ENCODE data around the gene UGT1A7. TPM values are rescaled to one million over a fixed set of nuclear protein-coding genes. Genes with fewer than 3 reads are reported as not detected.

Gene UGT1A7
- total and polyA plus RNA-seq, 7 experiments from 2014 or later = not detected

- no peaks in the 10 kb centered on the region for H3K36me3 Mint-ChIP-seq
- peaks cover 0 to 2% (median 0%) of the 10 kb centered on the region in 11 donors for H3K9me3 Mint-ChIP-seq
- H3K4me1 Mint-ChIP-seq = no peaks in the 10 kb centered on the region
- H3K9me3 ChIP-seq (ENCODE audit: control insufficient read depth in 2 of 3, low read length in 3 of 3) = no peaks in the 10 kb centered on the region
- intact Hi-C loops (cut with micrococcal nuclease) = no loop called here
- no peak overlapping the region for H3K27ac ChIP-seq (ENCODE audit: low read depth, low read length)
- no peak for DNase-seq
- ChIA-PET POLR2A (no interaction called here), CTCF (no interaction called here)
- no peaks in the 10 kb centered on the region for H3K4me1 ChIP-seq (ENCODE audit: control insufficient read depth in 2 of 2, insufficient read depth in 2 of 2, low read length in 2 of 2)
- H3K27ac Mint-ChIP-seq = no peak overlapping the region
- H3K27me3 ChIP-seq (ENCODE audit: control insufficient read depth in 2 of 2, insufficient read depth in 2 of 2, low read length in 2 of 2) = no peaks in the 10 kb centered on the region
- H3K36me3 ChIP-seq (ENCODE audit: control insufficient read depth in 2 of 3, insufficient read depth in 3 of 3, low read length in 3 of 3) = no peaks in the 10 kb centered on the region
- no peak overlapping the region for H3K4me3 ChIP-seq (ENCODE audit: low read length)
- ATAC-seq = no peak
- no peak overlapping the region for H3K4me3 Mint-ChIP-seq
- peaks cover 20 to 50% (median 28%) of the 10 kb centered on the region in 5 donors for H3K27me3 Mint-ChIP-seq
These were observed 5.7 kb upstream of the UGT1A7 start for GRCh38 chr2:233676046-233676445.

DNA sequence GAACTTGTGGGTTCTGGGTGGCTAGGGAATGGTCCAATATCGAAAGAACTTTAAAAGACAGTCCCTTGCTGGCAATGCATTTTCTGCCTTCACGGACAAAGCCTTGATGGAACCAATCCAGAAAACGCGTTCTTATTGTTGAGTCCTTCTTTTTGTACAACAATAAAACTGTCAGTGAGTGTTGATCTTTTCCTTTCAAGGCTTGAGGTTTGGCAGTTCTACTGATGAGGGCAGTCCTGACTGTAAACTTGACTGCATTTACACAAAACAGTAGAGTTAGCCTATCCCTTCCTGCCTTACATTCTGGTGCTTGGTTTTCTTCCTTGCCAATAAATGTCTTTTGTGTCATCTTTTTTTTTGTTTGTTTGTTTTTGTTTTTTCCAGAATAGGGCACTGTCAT is 2.5 kb upstream of the UGT1A7 start:
- CTCF ChIA-PET = no interaction called here
- Mint-ChIP-seq H3K36me3 (no peaks in the 10 kb centered on the region), H3K4me3 (no peak overlapping the region), H3K27me3 (peaks cover 9 to 31% (median 19%) of the 10 kb centered on the region in 5 donors), H3K27ac (no peak overlapping the region), H3K4me1 (no peaks in the 10 kb centered on the region), H3K9me3 (peaks cover 0 to 1% (median 0%) of the 10 kb centered on the region in 11 donors)
- intact Hi-C loops (cut with micrococcal nuclease) = no loop called here
- POLR2A ChIA-PET = no interaction called here
- Histone ChIP-seq H3K9me3 (ENCODE audit: control insufficient read depth in 2 of 3, low read length in 3 of 3) (no peaks in the 10 kb centered on the region), H3K4me1 (ENCODE audit: control insufficient read depth in 2 of 2, insufficient read depth in 2 of 2, low read length in 2 of 2) (no peaks in the 10 kb centered on the region), H3K27me3 (ENCODE audit: control insufficient read depth in 2 of 2, insufficient read depth in 2 of 2, low read length in 2 of 2) (no peaks in the 10 kb centered on the region), H3K27ac (ENCODE audit: low read depth, low read length) (no peak overlapping the region), H3K36me3 (ENCODE audit: control insufficient read depth in 2 of 3, insufficient read depth in 3 of 3, low read length in 3 of 3) (no peaks in the 10 kb centered on the region), H3K4me3 (ENCODE audit: low read length) (no peak overlapping the region)
- ATAC-seq (no peak), DNase-seq (no peak)

GRCh38 chr2:233680361-233681045 is 1.2 kb upstream of the UGT1A7 start:
- intact Hi-C loops (cut with micrococcal nuclease) = no loop called here
- Histone ChIP-seq H3K27me3 (ENCODE audit: control insufficient read depth in 2 of 2, insufficient read depth in 2 of 2, low read length in 2 of 2) (no peaks in the 10 kb centered on the region), H3K36me3 (ENCODE audit: control insufficient read depth in 2 of 3, insufficient read depth in 3 of 3, low read length in 3 of 3) (no peaks in the 10 kb centered on the region), H3K4me1 (ENCODE audit: control insufficient read depth in 2 of 2, insufficient read depth in 2 of 2, low read length in 2 of 2) (no peaks in the 10 kb centered on the region), H3K27ac (ENCODE audit: low read depth, low read length) (no peak overlapping the region), H3K4me3 (ENCODE audit: low read length) (no peak overlapping the region), H3K9me3 (ENCODE audit: control insufficient read depth in 2 of 3, low read length in 3 of 3) (no peaks in the 10 kb centered on the region)
- ATAC-seq (no peak), DNase-seq (no peak)
- Mint-ChIP-seq H3K9me3 (peaks cover 0 to 1% (median 0%) of the 10 kb centered on the region in 11 donors), H3K4me3 (no peak overlapping the region), H3K4me1 (no peaks in the 10 kb centered on the region), H3K27me3 (peaks cover 9 to 31% (median 22%) of the 10 kb centered on the region in 5 donors), H3K36me3 (no peaks in the 10 kb centered on the region), H3K27ac (no peak overlapping the region)
- CTCF ChIA-PET = no interaction called here
- POLR2A ChIA-PET = interaction anchor here (0.7 kb wide), 1 partner anchor 9 kb away, joined by 3 read pairs; the partner anchor contains the start of gene UGT1A9

DNA sequence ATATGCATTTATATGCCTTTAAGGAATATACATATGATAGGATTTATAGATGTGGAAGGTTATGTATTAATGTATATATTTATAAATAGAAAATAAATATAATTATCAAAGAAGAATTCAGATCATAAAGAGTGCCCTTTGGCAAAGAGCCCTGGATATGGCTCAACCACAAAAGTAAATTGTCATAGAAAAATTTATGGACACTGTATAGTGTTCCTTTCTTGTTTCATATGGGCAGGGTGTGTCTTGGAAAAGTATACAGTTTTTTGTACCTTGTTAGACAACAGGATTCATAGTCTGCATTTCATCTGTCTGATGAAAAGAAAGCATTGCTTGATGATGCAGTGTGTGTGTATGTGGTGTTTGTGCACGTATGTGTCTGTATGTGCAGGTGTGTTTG is 2.9 kb downstream of the UGT1A7 start:
- Mint-ChIP-seq H3K4me1 (no peaks in the 10 kb centered on the region), H3K27me3 (peaks cover 6 to 20% (median 9%) of the 10 kb centered on the region in 5 donors), H3K27ac (no peak overlapping the region), H3K36me3 (peaks cover 0 to 4% (median 0%) of the 10 kb centered on the region in 5 donors), H3K9me3 (peaks cover 0 to 2% (median 0%) of the 10 kb centered on the region in 11 donors), H3K4me3 (no peak overlapping the region)
- POLR2A ChIA-PET = no interaction called here
- Histone ChIP-seq H3K4me3 (ENCODE audit: low read length) (no peak overlapping the region), H3K36me3 (ENCODE audit: control insufficient read depth in 2 of 3, insufficient read depth in 3 of 3, low read length in 3 of 3) (no peaks in the 10 kb centered on the region), H3K27ac (ENCODE audit: low read depth, low read length) (no peak overlapping the region), H3K9me3 (ENCODE audit: control insufficient read depth in 2 of 3, low read length in 3 of 3) (no peaks in the 10 kb centered on the region), H3K27me3 (ENCODE audit: control insufficient read depth in 2 of 2, insufficient read depth in 2 of 2, low read length in 2 of 2) (no peaks in the 10 kb centered on the region), H3K4me1 (ENCODE audit: control insufficient read depth in 2 of 2, insufficient read depth in 2 of 2, low read length in 2 of 2) (no peaks in the 10 kb centered on the region)
- intact Hi-C loops (cut with micrococcal nuclease) = no loop called here
- DNase-seq = no peak
- ATAC-seq = no peak
- CTCF ChIA-PET = interaction anchor here (0.6 kb wide), 1 partner anchor 48 kb away, joined by 6 read pairs; no protein-coding TSS in a partner anchor

GRCh38 chr2:233686928-233687327 is 5.2 kb downstream of the UGT1A7 start:
- intact Hi-C loops (cut with micrococcal nuclease) = no loop called here
- POLR2A ChIA-PET = no interaction called here
- ATAC-seq = peak; percentile 64

DNA sequence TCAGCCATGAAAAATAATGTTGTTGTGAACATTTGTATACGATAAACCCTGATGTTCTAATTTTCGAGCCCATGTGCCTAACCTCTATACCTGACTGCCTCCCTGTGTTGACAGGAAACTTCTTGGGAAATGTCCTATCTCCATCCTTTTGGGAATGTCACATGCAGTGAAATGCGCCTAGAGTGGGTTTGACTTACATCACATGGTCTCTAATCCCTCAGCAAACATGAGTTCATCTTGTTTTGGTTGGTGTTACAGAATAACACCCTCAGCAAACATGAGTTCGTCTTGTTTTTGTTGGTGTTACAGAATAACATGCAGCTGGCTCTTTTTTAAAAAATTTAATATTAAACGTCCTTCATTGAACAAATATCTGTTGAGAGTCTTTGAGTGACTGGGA is 6.6 kb downstream of the UGT1A7 start:
- H3K27me3 Mint-ChIP-seq = peaks cover 4 to 20% (median 6%) of the 10 kb centered on the region in 5 donors
- H3K9me3 Mint-ChIP-seq = peaks cover 0 to 2% (median 0%) of the 10 kb centered on the region in 11 donors
- no peak overlapping the region for H3K27ac Mint-ChIP-seq
- DNase-seq (no peak), ATAC-seq (no peak)
- H3K4me1 ChIP-seq (ENCODE audit: control insufficient read depth in 2 of 2, insufficient read depth in 2 of 2, low read length in 2 of 2) = no peaks in the 10 kb centered on the region
- no peaks in the 10 kb centered on the region for H3K9me3 ChIP-seq (ENCODE audit: control insufficient read depth in 2 of 3, low read length in 3 of 3)
- ChIA-PET POLR2A (no interaction called here), CTCF (no interaction called here)
- intact Hi-C loops (cut with micrococcal nuclease) = no loop called here
- H3K27me3 ChIP-seq (ENCODE audit: control insufficient read depth in 2 of 2, insufficient read depth in 2 of 2, low read length in 2 of 2) = no peaks in the 10 kb centered on the region
- H3K4me1 Mint-ChIP-seq = no peaks in the 10 kb centered on the region
- H3K4me3 ChIP-seq (ENCODE audit: low read length) = no peak overlapping the region
- H3K4me3 Mint-ChIP-seq = no peak overlapping the region
- H3K36me3 ChIP-seq (ENCODE audit: control insufficient read depth in 2 of 3, insufficient read depth in 3 of 3, low read length in 3 of 3) = no peaks in the 10 kb centered on the region
- H3K36me3 Mint-ChIP-seq = peaks cover 0 to 4% (median 0%) of the 10 kb centered on the region in 5 donors
- H3K27ac ChIP-seq (ENCODE audit: low read depth, low read length) = no peak overlapping the region

More at GRCh38 chr2:233686928-233687327, 5.2 kb downstream of the UGT1A7 start:
- Mint-ChIP-seq H3K4me1 (no peaks in the 10 kb centered on the region), H3K27me3 (peaks cover 4 to 20% (median 6%) of the 10 kb centered on the region in 5 donors), H3K4me3 (no peak overlapping the region), H3K27ac (no peak overlapping the region), H3K9me3 (peaks cover 0 to 2% (median 0%) of the 10 kb centered on the region in 11 donors), H3K36me3 (peaks cover 0 to 4% (median 0%) of the 10 kb centered on the region in 5 donors)
- CTCF ChIA-PET = no interaction called here
- no peak overlapping the region for H3K4me3 ChIP-seq (ENCODE audit: low read length)
- H3K27me3 ChIP-seq (ENCODE audit: control insufficient read depth in 2 of 2, insufficient read depth in 2 of 2, low read length in 2 of 2) = no peaks in the 10 kb centered on the region
- no peaks in the 10 kb centered on the region for H3K36me3 ChIP-seq (ENCODE audit: control insufficient read depth in 2 of 3, insufficient read depth in 3 of 3, low read length in 3 of 3)
- DNase-seq = no peak
- no peak overlapping the region for H3K27ac ChIP-seq (ENCODE audit: low read depth, low read length)
- H3K9me3 ChIP-seq (ENCODE audit: control insufficient read depth in 2 of 3, low read length in 3 of 3) = no peaks in the 10 kb centered on the region
- no peaks in the 10 kb centered on the region for H3K4me1 ChIP-seq (ENCODE audit: control insufficient read depth in 2 of 2, insufficient read depth in 2 of 2, low read length in 2 of 2)

GRCh38 chr2:233689031-233689430 is 7.3 kb downstream of the UGT1A7 start:
- ChIA-PET CTCF (no interaction called here), POLR2A (no interaction called here)
- no peaks in the 10 kb centered on the region for H3K9me3 ChIP-seq (ENCODE audit: control insufficient read depth in 2 of 3, low read length in 3 of 3)
- H3K36me3 Mint-ChIP-seq = peaks cover 0 to 4% (median 0%) of the 10 kb centered on the region in 5 donors
- H3K4me3 Mint-ChIP-seq = no peak overlapping the region
- no peak overlapping the region for H3K27ac Mint-ChIP-seq
- H3K36me3 ChIP-seq (ENCODE audit: control insufficient read depth in 2 of 3, insufficient read depth in 3 of 3, low read length in 3 of 3) = no peaks in the 10 kb centered on the region
- ATAC-seq (peak; percentile 29), DNase-seq (no peak)
- no peak overlapping the region for H3K27ac ChIP-seq (ENCODE audit: low read depth, low read length)
- H3K27me3 Mint-ChIP-seq = peaks cover 4 to 20% (median 6%) of the 10 kb centered on the region in 5 donors
- H3K4me1 ChIP-seq (ENCODE audit: control insufficient read depth in 2 of 2, insufficient read depth in 2 of 2, low read length in 2 of 2) = no peaks in the 10 kb centered on the region
- H3K4me3 ChIP-seq (ENCODE audit: low read length) = no peak overlapping the region
- no peaks in the 10 kb centered on the region for H3K4me1 Mint-ChIP-seq
- intact Hi-C loops (cut with micrococcal nuclease) = no loop called here
- peaks cover 0 to 2% (median 0%) of the 10 kb centered on the region in 11 donors for H3K9me3 Mint-ChIP-seq
- H3K27me3 ChIP-seq (ENCODE audit: control insufficient read depth in 2 of 2, insufficient read depth in 2 of 2, low read length in 2 of 2) = no peaks in the 10 kb centered on the region
